Sciatic nerve (tissue), 2 donors: ENCODE data around the gene DNAAF1. TPM values are rescaled to one million over a fixed set of nuclear protein-coding genes. Genes with fewer than 3 reads are reported as not detected.

ENCODE experiments used
- ATAC-seq: fragments of 200-7000 bp; cut with Tn5 transposase; one replicate; pipeline ENCODE4 v1.9.1; 2020; ENCODE audit warnings: mild to moderate bottlenecking, moderate library complexity
- DNase-seq: peaks from one replicate; pipeline ENCODE4 v3.0.0-alpha.2; 2020; ENCODE audit warnings: low spot score
- intact Hi-C: fragments of 100-400 bp; cut with DNase I; formaldehyde crosslinking; loops from one replicate; pipeline ENCODE4 v1.14.2; 2022
- total RNA-seq: library from RNA; stranded (reverse); fragmentation: NEBNext Ultra II Directional; extraction: Animal tissue kit (Norgen Biotek cat#: 25700); gene quantifications from one replicate; pipeline ENCODE4 v1.2.1, GENCODE V29; 2021
- donor health status: DM: no; HTN: no; CAD: no.
- donor health status: DM: no; HTN: no; CAD: no.

DNAAF1 gene
- total RNA-seq, 1 donor from 2014 or later = 1.4 TPM

GRCh38 chr16:84153660-84154214 is 8.6 kb downstream of the DNAAF1 start:
- peak; percentile 68 for ATAC-seq

GRCh38 chr16:84155226-84155625 is 10.1 kb downstream of the DNAAF1 start:
- intact Hi-C loops = no loop called here
- ATAC-seq (no peak), DNase-seq (no peak)

More at GRCh38 chr16:84153660-84154214, 8.6 kb downstream of the DNAAF1 start:
- DNase-seq = no peak
- intact Hi-C loops = no loop called here

DNA sequence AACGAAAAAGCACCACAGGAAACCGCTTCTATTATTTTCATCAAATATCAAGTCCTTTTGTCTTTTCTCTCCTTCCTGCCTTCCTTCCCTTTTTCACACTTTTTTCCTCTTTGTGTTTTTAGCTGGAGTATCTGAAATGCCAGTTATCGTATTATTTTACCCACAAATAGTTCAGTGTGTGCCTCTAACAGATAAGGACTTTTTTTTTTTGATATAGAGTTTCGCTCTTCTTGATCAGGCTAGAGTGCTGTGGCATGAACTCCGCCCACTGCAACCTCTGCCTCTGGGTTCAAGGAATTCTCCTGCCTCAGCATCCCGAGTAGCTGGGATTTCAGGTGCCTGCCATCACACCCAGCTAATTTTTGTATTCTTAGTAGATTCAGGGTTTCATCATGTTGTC is 10.7 kb downstream of the DNAAF1 start:
- intact Hi-C loops = no loop called here
- ATAC-seq (no peak), DNase-seq (no peak)

DNA sequence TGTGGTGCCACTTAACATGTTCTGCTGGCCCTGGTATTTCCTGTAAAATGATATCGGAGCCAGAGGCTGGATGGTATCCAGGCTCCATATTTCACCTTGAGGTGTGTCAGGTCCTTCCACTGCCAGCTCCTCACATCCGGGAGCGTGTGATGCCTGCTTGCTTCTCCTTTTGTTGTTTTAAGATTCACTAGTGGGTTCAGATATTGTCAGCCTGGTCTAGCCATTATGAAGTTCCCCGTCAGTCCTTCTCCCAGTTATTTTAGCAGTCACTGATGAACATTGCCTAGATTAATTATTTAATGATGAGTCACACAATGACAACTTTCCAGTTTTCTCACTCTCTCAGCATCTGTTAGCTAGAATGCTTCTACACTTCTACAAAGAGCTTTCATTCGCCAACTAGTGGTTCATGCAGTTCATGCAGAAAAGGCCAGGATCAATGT is 11.3 kb downstream of the DNAAF1 start:
- ATAC-seq (no peak), DNase-seq (no peak)
- intact Hi-C loops = no loop called here

DNA sequence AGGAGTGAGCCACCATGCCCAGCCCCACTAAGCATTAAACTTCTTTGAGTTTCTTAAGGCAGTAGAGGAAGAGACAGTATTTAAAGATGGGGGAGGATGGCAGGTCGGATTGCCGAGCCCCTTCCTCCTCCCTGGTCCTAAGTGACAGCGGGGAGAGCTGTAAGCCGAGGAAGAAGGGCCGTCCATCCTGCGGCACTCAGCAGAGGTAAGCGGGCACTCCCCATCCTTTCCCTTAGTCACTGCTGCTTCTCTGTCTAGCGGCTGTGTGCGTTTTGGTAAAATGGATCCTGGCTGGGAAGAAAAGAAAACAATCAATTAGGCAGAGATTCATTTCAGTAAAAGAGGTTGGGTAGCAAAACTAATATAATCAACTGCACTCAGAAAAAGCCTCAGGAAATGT is 13.9 kb downstream of the DNAAF1 start:
- no peak for ATAC-seq
- DNase-seq = no peak
- intact Hi-C loops = no loop called here

GRCh38 chr16:84159800-84160199 is 14.7 kb downstream of the DNAAF1 start:
- intact Hi-C loops = no loop called here
- no peak for ATAC-seq
- DNase-seq = no peak

DNA sequence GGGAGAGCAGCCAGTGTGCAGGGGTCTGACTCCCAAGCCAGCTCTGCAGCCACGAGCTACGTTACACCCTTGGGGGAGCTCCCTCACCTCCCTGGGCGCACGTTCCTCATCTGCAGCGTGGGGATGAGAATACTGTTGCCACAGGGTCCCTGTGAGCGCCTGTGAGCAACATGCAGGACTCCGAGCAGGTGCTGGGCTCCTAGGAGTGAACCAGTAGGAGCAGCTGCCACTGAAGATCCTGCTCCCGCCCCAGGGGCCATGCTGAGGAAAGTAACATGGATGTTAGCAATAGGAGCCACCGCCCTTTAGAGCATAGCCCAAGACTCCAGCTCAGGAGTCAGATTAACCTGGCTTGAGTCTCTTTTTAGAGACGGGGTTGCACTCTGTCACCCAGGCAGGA is 15.9 kb downstream of the DNAAF1 start:
- intact Hi-C loops = no loop called here
- DNase-seq (no peak), ATAC-seq (no peak)

DNA sequence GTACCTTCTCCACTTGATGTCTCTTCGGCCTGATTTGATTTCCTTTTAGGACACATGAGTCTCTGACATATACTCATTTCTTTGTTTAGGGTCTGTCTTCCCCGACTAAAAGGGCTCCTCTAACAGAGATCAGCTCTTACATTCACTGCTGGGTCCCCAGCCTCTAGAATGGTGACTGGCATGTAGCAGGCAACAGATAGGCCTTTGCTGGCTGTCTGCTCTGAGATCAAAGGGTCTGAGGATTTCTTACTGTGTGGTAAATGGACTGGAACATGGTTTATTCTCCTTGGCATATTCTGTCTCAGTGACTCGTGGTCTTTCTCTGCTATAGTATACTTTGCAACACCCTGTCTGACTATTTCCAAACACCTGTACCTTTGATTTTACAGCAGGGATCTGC is 16.7 kb downstream of the DNAAF1 start:
- no peak for DNase-seq
- intact Hi-C loops = no loop called here
- ATAC-seq = no peak

DNA sequence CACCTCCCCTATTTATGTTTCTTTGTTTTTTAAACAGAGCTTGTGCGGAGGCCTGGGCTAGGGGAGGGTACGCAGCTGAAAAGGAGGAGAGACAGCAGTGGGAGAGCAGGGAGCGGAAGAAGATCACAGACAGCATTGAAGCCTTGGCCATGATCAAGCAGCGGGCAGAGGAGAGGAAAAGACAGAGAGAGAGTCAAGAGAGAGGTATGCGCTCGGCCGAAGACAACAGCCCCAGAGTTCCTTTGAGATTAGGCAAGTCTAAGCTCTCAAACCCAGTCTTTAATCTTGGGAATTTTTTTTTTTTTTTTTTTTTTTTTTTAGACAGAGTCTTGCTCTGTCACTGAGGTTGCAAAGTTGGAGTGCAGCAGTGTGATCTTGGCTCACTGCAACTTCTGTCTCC is 20.6 kb downstream of the DNAAF1 start:
- intact Hi-C loops = no loop called here
- ATAC-seq (no peak), DNase-seq (no peak)

DNA sequence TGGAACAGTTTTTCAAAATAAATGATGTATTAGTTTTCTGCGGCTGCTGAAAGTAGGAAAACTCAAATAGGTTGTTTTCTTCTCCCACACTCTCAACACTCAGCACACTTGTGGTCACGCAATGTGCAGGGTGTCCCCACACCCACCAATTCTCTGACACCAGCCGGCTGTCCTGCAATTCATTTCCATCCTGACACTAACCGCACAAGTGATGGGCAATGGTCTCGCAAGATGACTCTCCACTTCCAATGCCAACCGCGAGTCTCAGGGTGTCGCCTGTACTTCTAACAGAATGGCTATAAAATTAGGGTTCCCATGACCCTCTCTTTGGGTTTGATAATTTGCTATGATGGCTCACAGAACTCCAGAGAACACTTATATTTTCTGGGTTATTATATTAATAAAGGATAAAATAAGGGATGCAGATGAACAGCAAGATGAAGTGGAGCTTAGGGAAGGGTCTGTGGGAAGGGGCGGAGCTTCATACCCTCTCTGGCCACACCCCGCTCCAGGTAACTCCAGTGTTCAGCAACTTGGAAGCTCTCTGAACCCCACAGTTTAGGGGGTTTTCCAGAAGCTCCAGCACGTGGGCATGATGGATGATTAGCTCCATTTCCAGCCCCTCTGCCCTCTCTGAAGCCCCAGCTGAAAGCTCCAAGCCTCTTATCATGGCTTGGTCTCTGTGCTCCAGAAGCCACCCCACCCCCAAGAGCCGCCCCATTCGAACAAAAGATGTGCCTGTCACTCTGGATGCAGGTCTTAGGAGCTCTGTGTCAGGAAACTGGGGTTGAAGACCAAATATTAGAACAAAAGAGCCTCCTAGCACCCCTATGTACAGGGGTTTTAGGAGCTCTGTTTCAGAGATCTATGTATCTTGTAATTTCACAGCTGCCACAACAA is 21.9 kb downstream of the DNAAF1 start:
- intact Hi-C loops = no loop called here
- DNase-seq (no peak), ATAC-seq (no peak)

DNA sequence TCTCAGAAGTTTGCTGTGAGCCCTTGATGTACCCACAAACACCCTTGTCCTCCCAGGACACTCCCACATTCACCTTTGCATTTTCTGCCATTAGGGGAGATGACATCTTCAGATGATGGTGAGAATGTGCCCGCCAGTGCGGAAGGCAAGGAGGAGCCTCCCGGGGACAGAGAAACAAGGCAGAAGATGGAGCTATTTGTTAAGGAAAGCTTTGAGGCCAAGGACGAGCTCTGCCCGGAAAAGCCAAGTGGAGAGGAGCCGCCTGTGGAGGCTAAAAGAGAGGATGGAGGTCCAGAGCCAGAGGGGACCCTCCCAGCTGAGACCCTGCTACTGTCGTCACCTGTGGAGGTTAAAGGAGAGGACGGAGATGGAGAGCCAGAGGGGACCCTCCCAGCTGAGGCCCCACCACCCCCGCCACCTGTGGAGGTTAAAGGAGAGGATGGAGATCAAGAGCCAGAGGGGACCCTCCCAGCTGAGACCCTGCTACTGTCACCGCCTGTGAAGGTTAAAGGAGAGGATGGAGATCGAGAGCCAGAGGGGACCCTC is 24.7 kb downstream of the DNAAF1 start:
- intact Hi-C loops = no loop called here
- DNase-seq (no peak), ATAC-seq (no peak)

- no peak for DNase-seq
- intact Hi-C loops = no loop called here
- ATAC-seq = no peak
These were observed 29.3 kb downstream of the DNAAF1 start for GRCh38 chr16:84174396-84174795.

GRCh38 chr16:84175350-84176081 is 30.4 kb downstream of the DNAAF1 start:
- ATAC-seq (peak; percentile 55), DNase-seq (no peak)
- intact Hi-C loops = no loop called here

GRCh38 chr16:84176192-84177053 is 31.3 kb downstream of the DNAAF1 start:
- DNase-seq (no peak), ATAC-seq (peak; percentile 13)
- intact Hi-C loops = no loop called here

- intact Hi-C loops = no loop called here
- ATAC-seq (peak; percentile 40), DNase-seq (no peak)
These were observed 32.6 kb downstream of the DNAAF1 start for GRCh38 chr16:84177741-84178073.

DNA sequence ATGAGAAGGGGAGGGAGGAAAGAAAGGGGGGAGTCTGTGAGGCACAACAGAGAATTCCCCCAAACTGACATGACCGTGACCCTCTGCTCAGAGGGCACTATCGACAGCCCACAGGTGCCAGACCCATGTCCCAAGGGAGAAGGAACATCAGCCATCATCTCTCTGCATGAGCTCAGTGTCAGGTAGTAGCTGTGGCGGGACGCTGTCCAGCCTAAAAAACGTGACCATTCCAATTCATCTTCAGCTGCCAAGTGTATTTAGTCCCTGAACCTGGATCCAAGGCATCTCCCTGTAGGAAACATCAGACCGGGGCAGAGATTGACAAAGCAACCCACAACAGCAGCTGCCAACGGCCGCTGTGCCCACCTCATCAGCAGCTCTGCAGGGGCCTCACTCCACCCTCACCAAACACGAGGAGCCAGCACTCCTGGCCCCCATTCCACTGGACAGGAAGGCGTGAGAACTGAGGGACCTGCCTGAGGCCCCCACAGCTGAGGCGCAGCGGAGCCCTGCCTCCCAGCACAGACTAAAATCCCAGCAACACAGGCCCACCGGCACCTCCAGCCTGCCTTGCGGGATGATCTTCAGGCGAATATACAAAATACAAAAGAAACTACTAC is 33.1 kb downstream of the DNAAF1 start:
- intact Hi-C loops = no loop called here
- ATAC-seq (no peak), DNase-seq (no peak)

DNA sequence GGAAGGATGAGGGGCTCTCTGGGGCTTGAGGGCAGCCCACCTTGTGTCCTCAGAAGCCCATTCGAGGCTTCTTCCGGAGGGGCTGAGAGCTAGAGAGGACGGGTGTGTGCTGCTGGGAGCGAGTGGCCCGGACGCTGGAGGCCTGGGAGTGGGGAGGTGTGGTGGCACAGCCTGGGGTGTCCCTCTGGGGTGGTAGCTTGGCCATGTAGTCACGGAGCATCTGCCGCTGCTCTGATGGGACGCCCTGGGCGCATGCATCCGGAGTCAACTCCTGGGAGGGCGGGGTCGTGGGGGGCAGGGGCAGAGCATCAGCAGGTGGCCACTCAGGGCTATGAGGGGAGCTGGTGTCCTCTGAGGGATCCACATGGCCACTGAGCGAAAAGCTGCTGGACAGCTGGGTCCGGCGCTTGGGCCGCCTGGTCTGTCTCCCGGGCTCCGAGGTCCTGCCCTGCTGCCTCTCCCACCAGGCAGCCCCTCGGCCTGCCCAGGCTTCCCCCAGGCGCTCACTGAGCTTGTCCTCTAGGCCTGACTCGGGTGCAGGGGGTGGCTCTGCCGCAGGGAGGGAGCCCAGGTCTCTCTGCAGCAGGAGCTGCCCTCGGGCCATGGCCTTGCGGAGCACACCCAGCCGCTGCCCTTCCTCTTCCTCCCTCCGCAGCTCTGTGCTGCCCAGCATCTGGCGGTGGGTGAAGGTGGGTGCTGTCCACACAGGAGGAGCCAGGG is 33.9 kb downstream of the DNAAF1 start:
- DNase-seq (no peak), ATAC-seq (no peak)
- intact Hi-C loops = no loop called here
